HepG2 (cell line): ENCODE data around the gene DNAJC5. TPM values are rescaled to one million over a fixed set of nuclear protein-coding genes. Genes with fewer than 3 reads are reported as not detected.

Experiments
- CCAR2 ChIP-seq: fragments of 200-400 bp; formaldehyde crosslinking; optimal IDR thresholded peaks from 2 replicates; pipeline ENCODE3; 2018; ENCODE audit warnings: low read depth, mild to moderate bottlenecking, low read length, moderate library complexity
- HOXA5 ChIP-seq: sonication (generic); formaldehyde crosslinking; IDR thresholded peaks from 2 replicates; pipeline ENCODE4 v1.4.0; 2020; ENCODE audit warnings: missing genetic modification reagents
- IRF2 ChIP-seq: IDR thresholded peaks from 2 replicates; pipeline ENCODE4 v1.6.1; 2018; ENCODE audit warnings: missing genetic modification reagents, missing compliant biosample characterization
- MYNN ChIP-seq: sonication (generic); formaldehyde crosslinking; IDR thresholded peaks from 2 replicates; pipeline ENCODE4 v1.4.0; 2020; ENCODE audit warnings: mild to moderate bottlenecking, low read depth, missing genetic modification reagents
- MZF1 ChIP-seq: sonication (generic); formaldehyde crosslinking; IDR thresholded peaks from 2 replicates; pipeline ENCODE4 v1.8.1; 2023; ENCODE audit warnings: mild to moderate bottlenecking, missing genetic modification reagents, borderline replicate concordance
- PRMT3 ChIP-seq: sonication (generic); formaldehyde crosslinking; IDR thresholded peaks from 2 replicates; pipeline ENCODE4 v1.8.1; 2022; ENCODE audit warnings: low read depth, mild to moderate bottlenecking, moderate library complexity, missing genetic modification reagents, borderline replicate concordance
- RFX5 ChIP-seq: IDR thresholded peaks from 2 replicates; pipeline ENCODE4 v1.6.1; 2011; ENCODE audit warnings: low read depth, low read length, improper control_type of control experiment
- SMC3 ChIP-seq: IDR thresholded peaks from 2 replicates; pipeline ENCODE4 v1.6.1; 2011; ENCODE audit warnings: low read length, improper control_type of control experiment
- TBX2 ChIP-seq: sonication (generic); formaldehyde crosslinking; IDR thresholded peaks from 2 replicates; pipeline ENCODE4 v1.5.0; 2020; ENCODE audit warnings: missing genetic modification reagents, mild to moderate bottlenecking, borderline replicate concordance
- TOPORS ChIP-seq: sonication (generic); formaldehyde crosslinking; IDR thresholded peaks from 2 replicates; pipeline ENCODE4 v1.8.0; 2023; ENCODE audit warnings: mild to moderate bottlenecking, missing genetic modification reagents
- ZFP37 ChIP-seq: sonication (generic); formaldehyde crosslinking; IDR thresholded peaks from 2 replicates; pipeline ENCODE4 v1.4.0; 2020; ENCODE audit warnings: missing genetic modification reagents, borderline replicate concordance
- ZKSCAN8 ChIP-seq: IDR thresholded peaks from 2 replicates; pipeline ENCODE4 v1.6.1; 2016; ENCODE audit warnings: borderline replicate concordance, missing genetic modification reagents, missing compliant biosample characterization
- ZNF484 ChIP-seq: sonication (generic); formaldehyde crosslinking; IDR thresholded peaks from 2 replicates; pipeline ENCODE4 v1.5.1; 2020; ENCODE audit warnings: mild to moderate bottlenecking, low read depth, missing genetic modification reagents, borderline replicate concordance
- ZNF530 ChIP-seq: sonication (generic); formaldehyde crosslinking; IDR thresholded peaks from 2 replicates; pipeline ENCODE4 v1.5.0; 2020; ENCODE audit warnings: low read depth, mild to moderate bottlenecking, missing genetic modification reagents
- ZNF564 ChIP-seq: sonication (generic); formaldehyde crosslinking; IDR thresholded peaks from 2 replicates; pipeline ENCODE4 v1.8.1; 2023; ENCODE audit warnings: mild to moderate bottlenecking, missing genetic modification reagents
- ZNF713 ChIP-seq: sonication (generic); formaldehyde crosslinking; IDR thresholded peaks from 2 replicates; pipeline ENCODE4 v1.4.0; 2020; ENCODE audit warnings: mild to moderate bottlenecking, missing genetic modification reagents
- polyA plus RNA-seq, 8 experiments: library from polyadenylated mRNA; depleted of rRNA in 3 of 8; stranded (reverse) in 7 of 8; unstranded in 1 of 8; fragments of >200 nt; fragmentation: Illumina TruSeq in 4 of 8; extraction: Trizol in 4 of 8; gene quantifications; 2 replicates each; pipeline versions ENCODE4 v1.2.1 to v1.2.3, GENCODE V29; 2011 to 2016; ENCODE audit warnings: low read depth in 4 of 8, missing spikeins in 1 of 8, mixed read lengths in 1 of 8; ENCODE audit not compliant: insufficient read depth in 1 of 8
- total RNA-seq, 5 experiments: library from RNA; depleted of rRNA; stranded (reverse); fragments of >200 nt; fragmentation: Illumina TruSeq; extraction: Trizol; gene quantifications; 2 replicates each; pipeline ENCODE4 v1.2.3, GENCODE V29; 2016; ENCODE audit warnings: low read depth in 1 of 5
- TF ChIP-seq, protein P1 (sequence below): sonication (generic); formaldehyde crosslinking; IDR thresholded peaks from 2 replicates; pipeline ENCODE4 v1.4.0; 2020; ENCODE audit warnings: mild to moderate bottlenecking, missing genetic modification reagents, borderline replicate concordance
- TF ChIP-seq, protein P2 (sequence below): sonication (generic); formaldehyde crosslinking; IDR thresholded peaks from 2 replicates; pipeline ENCODE4 v1.5.1; 2020; ENCODE audit warnings: missing genetic modification reagents, mild to moderate bottlenecking, borderline replicate concordance
- TF ChIP-seq, protein P3 (sequence below): sonication (generic); formaldehyde crosslinking; IDR thresholded peaks from 2 replicates; pipeline ENCODE4 v1.8.0; 2022; ENCODE audit warnings: missing genetic modification reagents, mild to moderate bottlenecking, inconsistent platforms, borderline replicate concordance

Gene DNAJC5
- total and polyA plus RNA-seq, 2 of the 13 experiments (the other 11 are each of a cell fraction or from before 2014, with no cell fraction given) = 42.8 to 64.5 TPM

DNA sequence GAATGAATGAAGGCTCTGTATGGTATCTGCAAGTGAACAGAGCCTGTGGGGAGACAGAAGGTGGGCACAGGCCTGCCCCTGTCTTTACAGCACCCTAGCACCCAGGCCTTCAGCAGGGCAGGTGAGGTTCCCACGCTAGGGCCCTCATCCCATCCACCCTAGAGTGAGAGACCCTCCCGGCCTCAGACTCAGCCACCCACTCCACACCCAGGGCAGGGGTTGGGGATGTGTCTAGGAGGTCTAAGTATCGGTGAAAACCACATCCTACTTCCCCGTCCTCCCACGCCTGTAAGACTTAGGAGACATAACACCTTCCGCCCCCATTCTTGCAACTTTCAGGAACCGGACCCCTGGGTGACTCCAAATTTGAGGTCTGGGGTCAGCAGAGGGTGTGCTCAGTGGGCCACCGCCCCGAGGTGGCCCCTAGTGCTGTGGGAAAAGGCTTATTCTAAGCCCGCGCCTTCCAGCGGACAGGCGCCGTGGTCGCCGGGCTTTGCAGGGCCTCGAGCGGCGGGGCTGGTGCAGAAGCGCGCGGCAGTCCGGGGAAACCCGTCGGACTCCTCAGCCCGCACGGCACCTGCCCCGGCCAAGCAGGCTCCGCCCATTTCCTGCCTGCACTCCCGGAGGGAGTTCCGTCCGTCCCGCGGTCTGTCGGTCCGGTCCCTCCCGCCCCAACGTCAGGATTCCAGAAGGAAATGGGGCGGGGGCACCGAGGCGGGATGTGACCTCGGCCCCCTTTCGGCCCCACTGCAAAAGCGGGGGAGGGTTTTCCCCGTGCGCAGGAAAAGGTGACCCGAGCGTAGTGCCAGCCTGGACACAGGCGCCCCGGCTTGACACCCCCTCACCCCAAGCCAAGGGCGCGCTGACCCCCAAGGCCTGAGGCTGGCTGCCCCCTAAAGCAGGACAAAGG is 83.6 kb downstream of the DNAJC5 start (continued):
- TF ChIP-seq, protein P1, sequence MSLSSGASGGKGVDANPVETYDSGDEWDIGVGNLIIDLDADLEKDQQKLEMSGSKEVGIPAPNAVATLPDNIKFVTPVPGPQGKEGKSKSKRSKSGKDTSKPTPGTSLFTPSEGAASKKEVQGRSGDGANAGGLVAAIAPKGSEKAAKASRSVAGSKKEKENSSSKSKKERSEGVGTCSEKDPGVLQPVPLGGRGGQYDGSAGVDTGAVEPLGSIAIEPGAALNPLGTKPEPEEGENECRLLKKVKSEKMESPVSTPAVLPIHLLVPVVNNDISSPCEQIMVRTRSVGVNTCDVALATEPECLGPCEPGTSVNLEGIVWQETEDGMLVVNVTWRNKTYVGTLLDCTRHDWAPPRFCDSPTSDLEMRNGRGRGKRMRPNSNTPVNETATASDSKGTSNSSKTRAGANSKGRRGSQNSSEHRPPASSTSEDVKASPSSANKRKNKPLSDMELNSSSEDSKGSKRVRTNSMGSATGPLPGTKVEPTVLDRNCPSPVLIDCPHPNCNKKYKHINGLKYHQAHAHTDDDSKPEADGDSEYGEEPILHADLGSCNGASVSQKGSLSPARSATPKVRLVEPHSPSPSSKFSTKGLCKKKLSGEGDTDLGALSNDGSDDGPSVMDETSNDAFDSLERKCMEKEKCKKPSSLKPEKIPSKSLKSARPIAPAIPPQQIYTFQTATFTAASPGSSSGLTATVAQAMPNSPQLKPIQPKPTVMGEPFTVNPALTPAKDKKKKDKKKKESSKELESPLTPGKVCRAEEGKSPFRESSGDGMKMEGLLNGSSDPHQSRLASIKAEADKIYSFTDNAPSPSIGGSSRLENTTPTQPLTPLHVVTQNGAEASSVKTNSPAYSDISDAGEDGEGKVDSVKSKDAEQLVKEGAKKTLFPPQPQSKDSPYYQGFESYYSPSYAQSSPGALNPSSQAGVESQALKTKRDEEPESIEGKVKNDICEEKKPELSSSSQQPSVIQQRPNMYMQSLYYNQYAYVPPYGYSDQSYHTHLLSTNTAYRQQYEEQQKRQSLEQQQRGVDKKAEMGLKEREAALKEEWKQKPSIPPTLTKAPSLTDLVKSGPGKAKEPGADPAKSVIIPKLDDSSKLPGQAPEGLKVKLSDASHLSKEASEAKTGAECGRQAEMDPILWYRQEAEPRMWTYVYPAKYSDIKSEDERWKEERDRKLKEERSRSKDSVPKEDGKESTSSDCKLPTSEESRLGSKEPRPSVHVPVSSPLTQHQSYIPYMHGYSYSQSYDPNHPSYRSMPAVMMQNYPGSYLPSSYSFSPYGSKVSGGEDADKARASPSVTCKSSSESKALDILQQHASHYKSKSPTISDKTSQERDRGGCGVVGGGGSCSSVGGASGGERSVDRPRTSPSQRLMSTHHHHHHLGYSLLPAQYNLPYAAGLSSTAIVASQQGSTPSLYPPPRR (CRISPR knock-in tag) = peak; percentile 78
- TF ChIP-seq ZNF713 (CRISPR knock-in tag) = peak; percentile 95; the same call in 1 of the 2 replicates
- no peak for TF ChIP-seq ZNF530 (CRISPR knock-in tag)
- no peak for TF ChIP-seq TOPORS
- peak; percentile 92 for TF ChIP-seq TBX2 (CRISPR knock-in tag)
- TF ChIP-seq SMC3 = no peak
- TF ChIP-seq ZFP37 (CRISPR knock-in tag) = peak; percentile 93
- TF ChIP-seq ZNF484 = no peak
- no peak for TF ChIP-seq PRMT3
- peak; percentile 67 for TF ChIP-seq MYNN
- TF ChIP-seq ZKSCAN8 = peak; percentile 78; the same call in 1 of the 2 replicates
- 0 out of 2 replicates have a peak, but pooled peaks have one; percentile 65 for TF ChIP-seq MZF1
- peak; percentile 81 for TF ChIP-seq IRF2 (CRISPR knock-in tag)
- TF ChIP-seq, protein P2, sequence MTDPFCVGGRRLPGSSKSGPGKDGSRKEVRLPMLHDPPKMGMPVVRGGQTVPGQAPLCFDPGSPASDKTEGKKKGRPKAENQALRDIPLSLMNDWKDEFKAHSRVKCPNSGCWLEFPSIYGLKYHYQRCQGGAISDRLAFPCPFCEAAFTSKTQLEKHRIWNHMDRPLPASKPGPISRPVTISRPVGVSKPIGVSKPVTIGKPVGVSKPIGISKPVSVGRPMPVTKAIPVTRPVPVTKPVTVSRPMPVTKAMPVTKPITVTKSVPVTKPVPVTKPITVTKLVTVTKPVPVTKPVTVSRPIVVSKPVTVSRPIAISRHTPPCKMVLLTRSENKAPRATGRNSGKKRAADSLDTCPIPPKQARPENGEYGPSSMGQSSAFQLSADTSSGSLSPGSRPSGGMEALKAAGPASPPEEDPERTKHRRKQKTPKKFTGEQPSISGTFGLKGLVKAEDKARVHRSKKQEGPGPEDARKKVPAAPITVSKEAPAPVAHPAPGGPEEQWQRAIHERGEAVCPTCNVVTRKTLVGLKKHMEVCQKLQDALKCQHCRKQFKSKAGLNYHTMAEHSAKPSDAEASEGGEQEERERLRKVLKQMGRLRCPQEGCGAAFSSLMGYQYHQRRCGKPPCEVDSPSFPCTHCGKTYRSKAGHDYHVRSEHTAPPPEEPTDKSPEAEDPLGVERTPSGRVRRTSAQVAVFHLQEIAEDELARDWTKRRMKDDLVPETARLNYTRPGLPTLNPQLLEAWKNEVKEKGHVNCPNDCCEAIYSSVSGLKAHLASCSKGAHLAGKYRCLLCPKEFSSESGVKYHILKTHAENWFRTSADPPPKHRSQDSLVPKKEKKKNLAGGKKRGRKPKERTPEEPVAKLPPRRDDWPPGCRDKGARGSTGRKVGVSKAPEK (CRISPR knock-in tag) = no peak; the same call in 1 of the 2 replicates
- TF ChIP-seq, protein P3, sequence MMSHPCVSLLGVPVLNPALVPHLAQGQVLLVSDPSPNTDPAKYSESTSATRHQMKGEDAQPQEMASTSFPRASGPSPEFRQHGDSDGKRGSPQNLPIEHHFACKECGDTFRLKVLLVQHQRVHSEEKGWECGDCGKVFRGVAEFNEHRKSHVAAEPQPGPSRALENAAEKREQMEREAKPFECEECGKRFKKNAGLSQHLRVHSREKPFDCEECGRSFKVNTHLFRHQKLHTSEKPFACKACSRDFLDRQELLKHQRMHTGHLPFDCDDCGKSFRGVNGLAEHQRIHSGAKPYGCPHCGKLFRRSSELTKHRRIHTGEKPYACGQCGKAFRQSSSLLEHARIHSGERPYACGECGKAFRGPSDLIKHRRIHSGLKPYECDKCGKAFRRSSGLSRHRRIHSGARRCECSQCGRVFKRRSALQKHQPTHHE = peak; percentile 88; the same call in 1 of the 2 replicates
- TF ChIP-seq ZNF564 (CRISPR knock-in tag) = peak; percentile 28; the same call in 1 of the 2 replicates
- peak; percentile 92 for TF ChIP-seq HOXA5 (CRISPR knock-in tag)
- TF ChIP-seq CCAR2 = no peak
- TF ChIP-seq RFX5 = no peak
